ENCODE results near the gene RAET1E.
"Not testable (repeated sequence)": the region's sequence is repeated elsewhere in the genome, so short reads cannot be mapped to it uniquely, and the experiment has no call there.

The RAET1E gene

DNA sequence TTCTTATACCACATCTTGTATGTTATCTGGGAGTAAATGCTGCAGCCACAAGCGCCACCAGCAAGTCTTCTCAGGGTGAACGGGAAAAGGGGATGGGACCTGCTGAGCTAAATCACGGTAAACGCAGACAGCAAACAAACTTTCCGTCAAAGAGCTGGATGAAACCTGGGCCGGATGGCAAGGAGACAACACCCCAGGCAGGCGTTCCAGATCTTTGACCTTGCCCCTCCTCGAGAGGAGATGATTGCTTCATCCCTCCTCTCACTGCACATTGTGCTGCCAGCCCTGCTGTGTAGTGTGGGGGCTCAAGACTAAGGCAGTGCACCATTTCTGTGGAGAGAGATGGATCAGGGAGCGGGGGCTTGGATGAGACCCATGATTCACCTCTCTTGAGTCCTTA, 9.8 kb downstream of the RAET1E start:
- DNase-seq: no peak

- DNase-seq: no peak
Observed at GRCh38 chr6:149887343-149887742, 10.6 kb downstream of the RAET1E start.

DNA sequence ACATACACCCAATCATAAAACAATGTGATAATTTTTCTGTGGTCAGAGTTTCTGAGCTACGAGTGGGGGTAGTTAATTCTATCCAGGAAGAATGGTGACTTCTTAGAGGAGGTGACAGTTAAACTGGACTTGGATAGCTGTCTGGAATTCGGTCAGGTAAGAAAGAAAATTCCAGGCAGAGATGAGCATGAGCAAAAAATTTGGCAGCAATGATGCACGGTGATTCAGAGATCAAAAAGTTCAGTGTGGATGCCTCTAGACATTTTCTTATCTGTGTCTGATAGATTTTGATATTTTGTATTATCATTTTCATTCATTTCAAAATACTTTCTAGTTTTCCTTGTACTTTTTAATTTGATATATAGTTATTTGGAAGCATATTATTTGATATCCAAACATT, 12.0 kb downstream of the RAET1E start:
- DNase-seq: no peak

GRCh38 chr6:149884617-149885016, 13.3 kb downstream of the RAET1E start:
- no peak for DNase-seq

DNA sequence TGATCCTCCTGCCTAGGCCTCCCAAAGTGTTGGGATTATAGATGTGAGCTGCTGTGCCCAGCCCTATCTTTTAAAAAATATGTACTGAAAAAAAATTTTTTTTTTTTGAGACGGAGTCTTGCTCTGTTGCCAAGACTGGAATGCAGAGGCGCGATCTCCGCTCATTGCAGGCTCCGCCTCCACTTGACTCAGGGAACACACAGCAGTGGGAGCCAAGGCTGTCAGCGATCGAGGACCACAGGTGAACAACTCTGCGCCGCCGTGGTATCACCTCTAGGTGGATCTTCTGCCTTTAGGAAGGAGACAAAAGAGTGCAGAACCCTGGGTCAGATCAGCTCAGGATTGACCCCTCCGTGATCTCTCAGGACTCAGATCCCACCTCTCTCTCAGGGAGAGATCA, 13.7 kb downstream of the RAET1E start:
- DNase-seq: no peak

GRCh38 chr6:149881860-149882259, 16.1 kb downstream of the RAET1E start:
- no peak for DNase-seq

DNA sequence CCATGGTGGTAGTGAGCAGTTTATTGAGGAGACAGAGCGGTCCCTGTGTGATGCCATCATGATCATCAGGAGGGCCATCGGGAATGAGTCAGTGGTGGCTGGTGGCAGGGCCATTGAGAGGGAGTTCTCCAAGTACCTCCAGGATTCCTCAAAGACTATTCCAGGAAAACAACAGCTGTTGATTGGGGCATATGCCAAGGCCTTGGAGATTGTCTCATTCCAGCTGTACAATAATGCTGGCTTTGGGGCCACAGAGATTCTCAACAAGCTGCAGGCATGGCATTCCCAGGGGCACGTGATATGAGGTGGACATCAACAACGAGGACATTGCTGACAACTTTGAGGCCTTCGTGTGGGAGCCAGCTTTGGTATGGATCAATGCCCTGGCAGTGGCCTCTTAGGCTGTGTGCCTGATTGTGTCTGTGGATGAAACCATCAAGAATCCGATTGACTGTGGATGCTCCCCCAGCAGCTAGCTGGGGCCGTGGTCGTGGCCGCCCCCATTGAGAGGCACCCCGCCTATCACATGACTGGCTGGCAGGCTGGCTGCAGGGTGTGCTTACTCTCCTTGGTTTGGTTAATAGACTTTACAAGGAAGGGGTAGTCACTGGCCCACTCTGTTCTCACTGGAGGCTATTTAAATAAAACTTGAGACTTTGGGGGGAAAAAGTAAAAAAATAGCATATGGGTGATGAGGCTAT, 16.7 kb downstream of the RAET1E start:
- DNase-seq: no peak

- no peak for DNase-seq
Observed at GRCh38 chr6:149877659-149878058, 20.3 kb downstream of the RAET1E start.

- no peak for DNase-seq
Observed at GRCh38 chr6:149876241-149876933, 21.5 kb downstream of the RAET1E start.

GRCh38 chr6:149872233-149872632, 25.7 kb downstream of the RAET1E start:
- DNase-seq: no peak

GRCh38 chr6:149871182-149871581, 26.7 kb downstream of the RAET1E start:
- DNase-seq: no peak

DNA sequence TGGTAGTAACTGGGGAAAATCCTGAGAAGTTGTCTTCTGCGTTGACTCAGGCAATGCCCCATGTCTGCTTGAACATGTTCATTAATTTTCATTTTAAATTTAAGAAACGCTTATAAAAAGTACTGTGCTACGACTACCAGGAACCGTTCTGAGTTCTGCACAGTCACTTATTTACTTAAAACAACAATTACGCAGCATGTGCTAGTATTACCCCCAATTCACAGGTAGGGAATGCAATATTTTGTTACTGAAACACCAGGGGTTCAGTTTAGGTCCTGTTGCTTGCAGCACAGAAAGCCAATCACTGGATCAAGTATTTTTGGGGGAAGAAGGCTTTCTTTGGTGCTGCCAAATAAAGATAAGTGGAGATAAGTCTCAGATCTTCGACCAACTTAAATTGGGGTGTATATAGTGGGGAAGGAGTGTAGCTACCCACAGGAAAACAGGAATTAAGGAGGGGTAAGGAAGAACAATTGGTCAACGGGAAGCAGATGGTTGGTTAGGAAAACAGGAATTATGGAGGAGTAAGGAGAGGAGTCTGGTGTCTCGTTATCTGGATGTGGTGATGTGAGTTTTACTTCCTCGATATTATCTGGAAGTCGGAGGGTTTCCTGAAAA, 28.5 kb downstream of the RAET1E start:
- no peak for DNase-seq

DNA sequence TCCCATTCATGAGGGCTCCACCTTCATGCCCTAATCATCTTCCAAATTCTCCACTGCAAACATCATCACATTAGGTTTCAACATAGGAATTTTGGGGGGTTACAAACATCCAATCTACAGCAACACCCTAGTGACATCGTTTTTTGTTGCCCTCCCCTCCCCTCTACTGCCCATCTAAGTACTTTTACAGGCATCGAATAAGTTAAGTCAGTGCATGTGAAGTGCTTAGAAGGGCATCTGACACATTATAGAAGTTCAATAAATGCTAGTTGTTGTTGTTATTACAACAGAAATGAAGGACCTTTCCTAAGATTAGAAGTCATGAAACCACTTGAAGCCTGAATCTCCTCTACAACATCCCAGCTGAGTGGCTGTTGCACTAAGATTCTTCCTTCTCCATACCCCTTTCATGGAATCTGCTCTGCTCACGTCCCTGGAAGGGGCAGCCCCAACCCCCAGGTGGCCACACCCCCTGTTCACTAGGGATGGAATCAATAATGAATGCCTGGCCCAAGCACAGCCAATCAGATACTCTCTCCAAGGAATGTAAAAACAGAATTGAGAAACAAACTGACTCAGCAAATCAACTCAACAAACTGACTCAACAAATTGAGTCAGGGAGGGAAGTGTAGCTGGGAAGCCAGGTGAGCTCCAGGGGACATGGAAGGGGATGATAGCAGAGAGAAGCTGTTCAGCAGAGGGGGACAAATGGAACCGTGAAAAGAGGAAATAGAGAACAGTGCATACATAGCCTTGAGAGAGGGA, 29.9 kb downstream of the RAET1E start:
- DNase-seq: no peak

DNA sequence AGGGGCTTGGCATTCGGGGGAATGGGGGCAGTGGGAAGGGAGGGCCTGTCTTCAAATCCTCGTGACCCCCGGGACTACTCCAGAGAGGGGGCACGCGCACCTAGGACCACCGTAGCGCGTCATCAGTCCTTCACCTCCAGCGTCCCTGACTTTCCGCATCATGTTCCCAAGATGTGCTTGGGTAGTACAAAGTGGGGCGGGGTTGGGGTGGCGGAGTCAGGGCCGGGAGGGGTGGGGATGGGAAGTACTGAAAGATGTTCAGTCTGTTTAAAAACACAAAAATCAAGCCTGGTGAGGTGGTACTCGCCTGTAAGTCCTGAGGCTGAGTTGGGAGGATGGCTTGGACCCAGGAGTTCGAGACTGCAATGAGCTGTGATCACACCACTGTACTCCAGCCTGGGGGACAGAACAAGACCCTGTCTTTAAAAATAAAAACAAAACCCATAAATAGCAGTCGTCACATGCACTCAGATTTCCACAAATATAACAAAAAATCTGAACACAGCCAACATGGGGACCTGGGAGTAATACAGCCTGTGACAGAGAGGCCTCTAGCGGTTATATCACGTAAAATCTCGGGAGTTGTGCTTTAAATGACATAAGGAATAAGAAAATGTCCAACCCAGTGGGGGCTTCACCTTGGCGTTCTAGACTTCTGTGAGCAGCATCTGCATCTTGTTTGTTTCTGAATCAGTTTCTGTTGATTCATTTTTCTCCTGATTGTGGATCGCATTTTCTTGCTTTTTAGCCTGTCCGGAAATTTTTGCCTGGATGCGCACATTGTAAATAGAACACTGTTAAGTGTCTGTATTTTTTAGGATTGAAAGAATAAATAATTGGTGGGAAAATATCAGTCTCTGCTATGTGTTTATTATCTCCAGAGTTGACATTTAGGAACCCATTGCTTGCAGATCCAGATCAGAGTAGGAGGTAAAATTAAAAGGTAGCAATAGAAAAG, 33.1 kb downstream of the RAET1E start:
- no peak for DNase-seq

GRCh38 chr6:149863698-149864577, 34.0 kb downstream of the RAET1E start, which contains the start of gene LRP11:
TSS of gene LRP11 (minus strand) at chr6:149864359. CDS start at chr6:149864020, 339 bp downstream.
- peak; percentile 49 to 79 (median 62) for DNase-seq

- peak in 1 of 4 experiments; percentile 18 for DNase-seq
Observed at GRCh38 chr6:149862922-149863697, 34.8 kb downstream of the RAET1E start.

DNA sequence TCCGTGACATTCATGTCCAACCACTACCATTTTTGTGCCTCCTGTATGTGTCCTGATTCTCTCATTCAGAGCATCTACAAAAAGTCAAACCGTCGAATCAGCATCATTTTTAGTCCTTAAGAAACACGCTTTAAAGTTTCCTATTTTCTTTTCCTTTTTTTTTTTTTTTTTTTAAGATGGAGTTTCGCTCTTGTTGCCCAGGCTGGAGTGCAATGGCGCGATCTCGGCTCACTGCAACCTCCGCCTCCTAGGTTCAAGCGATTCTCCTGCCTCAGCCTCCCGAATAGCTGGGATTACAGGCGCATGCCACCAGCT, 35.5 kb downstream of the RAET1E start:
- not testable (repeated sequence) for DNase-seq

DNA sequence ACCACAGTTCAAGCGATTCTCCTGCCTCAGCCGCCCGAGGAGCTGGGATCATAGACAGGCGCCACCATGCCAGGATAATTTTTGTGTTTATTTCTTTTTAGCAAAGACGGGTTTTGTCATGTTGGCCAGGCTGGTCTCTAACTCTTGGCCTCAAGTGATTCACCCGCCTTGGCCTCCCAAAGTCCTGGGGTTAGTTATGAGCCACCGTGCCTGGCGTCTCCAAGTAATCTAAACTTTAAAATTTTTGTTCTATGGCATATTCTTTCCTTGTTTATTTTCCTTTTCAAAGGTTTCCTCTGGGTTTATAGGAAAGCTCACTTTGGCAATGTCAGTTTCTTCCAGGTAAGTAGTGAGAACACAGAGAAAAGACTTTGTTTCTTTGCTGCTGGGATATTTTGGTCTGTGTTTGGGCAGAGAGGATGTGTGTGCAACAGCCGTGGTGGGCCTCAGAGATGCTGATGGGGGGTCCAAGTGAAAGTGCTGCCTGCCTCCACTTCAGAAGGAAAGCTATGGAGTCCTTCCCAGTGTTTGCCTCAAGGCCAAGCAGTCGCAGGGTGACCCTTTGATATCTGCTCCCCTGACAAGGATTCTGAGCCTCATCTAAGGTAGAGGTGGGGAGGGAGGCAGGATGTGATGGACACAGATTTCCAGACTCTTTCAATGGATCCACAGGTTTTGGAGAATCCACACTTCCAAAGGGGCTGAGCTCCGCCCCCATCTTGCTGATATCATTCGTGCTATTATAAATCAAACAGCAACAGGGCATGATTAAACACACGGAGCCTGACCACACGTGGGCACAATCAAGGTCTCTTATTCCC, 36.1 kb downstream of the RAET1E start:
- DNase-seq: no peak

DNA sequence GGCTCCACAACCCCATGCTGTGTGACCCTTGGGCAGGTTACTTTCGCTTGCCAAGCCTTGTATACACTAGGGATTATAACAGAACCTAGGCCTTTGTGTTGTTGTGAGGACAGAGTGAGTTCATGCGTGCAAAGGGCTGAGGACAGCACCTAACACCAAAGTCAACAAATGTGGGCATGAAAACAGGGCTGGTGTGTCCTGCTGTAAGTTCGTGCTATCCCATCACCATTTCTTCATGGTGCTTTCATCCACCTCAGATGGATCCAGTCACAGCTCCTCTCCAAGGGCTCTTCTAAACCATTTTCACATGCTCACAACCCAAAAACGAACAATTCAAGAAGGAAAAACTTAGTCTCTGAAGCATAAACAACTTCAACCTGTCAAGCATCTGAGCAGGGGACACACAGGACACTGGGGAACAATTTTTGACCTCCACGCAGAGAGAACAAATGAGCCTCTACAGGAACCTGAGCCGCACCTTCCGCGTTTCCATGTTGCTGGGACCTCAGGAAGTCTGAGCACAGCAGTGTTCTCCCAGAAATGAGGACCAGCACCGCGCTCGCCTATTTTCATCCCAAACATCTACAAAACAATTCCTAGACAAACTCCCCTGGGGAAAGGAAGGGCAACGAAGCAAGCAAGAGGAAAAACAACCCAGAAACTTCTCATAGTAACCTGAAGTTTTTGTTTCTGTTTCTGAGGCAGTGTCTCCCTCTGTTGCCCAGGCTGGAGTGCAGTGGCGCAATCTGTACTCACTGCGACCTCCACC, 36.9 kb downstream of the RAET1E start:
- no peak for DNase-seq

Measured in activated naive CD4-positive, alpha-beta T cell (primary cell).